Mucosa of descending colon (tissue), 3 donors: Measurements from ENCODE around the gene COA4. TPM values are rescaled to one million over a fixed set of nuclear protein-coding genes. Genes with fewer than 3 reads are reported as not detected.

ENCODE experiments used
- ATAC-seq: fragments of 200-7000 bp; cut with Tn5 transposase; one replicate; pipeline ENCODE4 v1.9.1; 2020; ENCODE audit warnings: mild to moderate bottlenecking, moderate library complexity
- DNase-seq, 3 donors: peaks; one replicate each; pipeline ENCODE4 v3.0.0-alpha.2; 2020
- H3K36me3 ChIP-seq: fragments of 200-600 bp; one replicate; pipeline ENCODE4 v1.8.0; 2021; ENCODE audit warnings: low read depth, mild to moderate bottlenecking
- H3K4me1 ChIP-seq: fragments of 200-600 bp; one replicate; pipeline ENCODE4 v1.8.0; 2021; ENCODE audit warnings: low read depth, mild to moderate bottlenecking
- H3K4me3 ChIP-seq: fragments of 200-600 bp; one replicate; pipeline ENCODE4 v1.8.0; 2021; ENCODE audit warnings: mild to moderate bottlenecking
- H3K9me3 ChIP-seq: fragments of 200-600 bp; one replicate; pipeline ENCODE4 v1.8.0; 2021; ENCODE audit warnings: mild to moderate bottlenecking
- CTCF ChIP-seq: fragments of 200-600 bp; IDR thresholded peaks from one replicate; pipeline ENCODE4 v1.8.0; 2022; ENCODE audit warnings: antibody characterized with exemption, mild to moderate bottlenecking
- intact Hi-C, 2 donors: fragments of 100-400 bp; cut with DNase I in 1 of 2; cut with micrococcal nuclease in 1 of 2; formaldehyde crosslinking; loops; one replicate each; pipeline versions ENCODE4 v1.11.0 to v1.11.1; 2022; cut with DNase I, micrococcal nuclease
- total RNA-seq, 3 donors: library from RNA; stranded (reverse); fragmentation: NEBNext Ultra II Directional in 2 of 3; extraction: Animal tissue kit (Norgen Biotek cat#: 25700) in 2 of 3; gene quantifications; one replicate each; pipeline versions ENCODE4 v1.2.1 to v1.2.4, GENCODE V29; 2021 to 2023
- donor health status: DM: no; HTN: no; CAD: no; lungs with moderate emphysema.
- donor health status: DM: no; HTN: no; CAD: no.
- donor health status: DM: no; HTN: yes; CAD: no.

COA4 gene
- total RNA-seq, 3 donors from 2014 or later = 55.7 to 76.3 (median 61.0) TPM

GRCh38 chr11:73854680-73855079 is 22.0 kb downstream of the COA4 start:
- DNase-seq (no peak), ATAC-seq (no peak)
- intact Hi-C loops = no loop called here
- TF ChIP-seq CTCF = no peak
- H3K36me3 ChIP-seq = no peaks in the 10 kb centered on the region
- H3K4me3 ChIP-seq = no peak overlapping the region
- no peaks in the 10 kb centered on the region for H3K4me1 ChIP-seq
- H3K9me3 ChIP-seq = no peaks in the 10 kb centered on the region

- DNase-seq = no peak
- intact Hi-C loops = no loop called here
- Histone ChIP-seq H3K4me3 (no peak overlapping the region), H3K9me3 (no peaks in the 10 kb centered on the region), H3K36me3 (no peaks in the 10 kb centered on the region), H3K4me1 (no peaks in the 10 kb centered on the region)
- no peak for ATAC-seq
- TF ChIP-seq CTCF = no peak
Observed at GRCh38 chr11:73852049-73852448, 24.6 kb downstream of the COA4 start.

GRCh38 chr11:73851046-73851764 is 25.4 kb downstream of the COA4 start:
- intact Hi-C loops = no loop called here
- TF ChIP-seq CTCF = no peak
- ATAC-seq (no peak), DNase-seq (no peak)
- no peaks in the 10 kb centered on the region for H3K9me3 ChIP-seq
- no peaks in the 10 kb centered on the region for H3K36me3 ChIP-seq
- H3K4me1 ChIP-seq = no peaks in the 10 kb centered on the region
- no peak overlapping the region for H3K4me3 ChIP-seq

GRCh38 chr11:73839123-73839457 is 37.6 kb downstream of the COA4 start:
- no peaks in the 10 kb centered on the region for H3K4me1 ChIP-seq
- ATAC-seq (no peak), DNase-seq (no peak)
- TF ChIP-seq CTCF = no peak
- intact Hi-C loops = no loop called here
- H3K4me3 ChIP-seq = no peak overlapping the region
- no peaks in the 10 kb centered on the region for H3K36me3 ChIP-seq
- no peaks in the 10 kb centered on the region for H3K9me3 ChIP-seq

GRCh38 chr11:73838443-73839122 is 38.1 kb downstream of the COA4 start:
- no peak for TF ChIP-seq CTCF
- Histone ChIP-seq H3K36me3 (no peaks in the 10 kb centered on the region), H3K9me3 (no peaks in the 10 kb centered on the region), H3K4me3 (no peak overlapping the region), H3K4me1 (no peaks in the 10 kb centered on the region)
- intact Hi-C loops = no loop called here
- no peak for ATAC-seq
- no peak for DNase-seq
